GM23338 (cell line): Measurements from ENCODE around the gene FCHSD2. TPM values are rescaled to one million over a fixed set of nuclear protein-coding genes. Genes with fewer than 3 reads are reported as not detected.

Experiments
- ATAC-seq: fragments of 200-7000 bp; cut with Tn5 transposase; 3 replicates; pipeline ENCODE4 v1.9.1; 2020
- DNase-seq: peaks from one replicate; pipeline ENCODE4 v3.0.0-alpha.2; 2015; ENCODE audit warnings: low spot score
- H2AFZ ChIP-seq: fragments of 200-600 bp; sonication (generic); 2 replicates; pipeline ENCODE4 v1.8.0; 2016; ENCODE audit warnings: antibody characterized with exemption, mild to moderate bottlenecking, moderate library complexity
- H3F3A ChIP-seq: fragments of 200-600 bp; sonication (generic); replicated peaks from 2 replicates; pipeline ENCODE4 v1.8.0; 2017; ENCODE audit warnings: antibody characterized with exemption, mixed run types, low read depth
- H3K27ac ChIP-seq: fragments of 200-600 bp; sonication (generic); 2 replicates; pipeline ENCODE4 v1.6.1; 2016; ENCODE audit warnings: low read depth
- H3K27me3 ChIP-seq: fragments of 200-600 bp; sonication (generic); 2 replicates; pipeline ENCODE4 v1.8.0; 2016; ENCODE audit warnings: mild to moderate bottlenecking, mixed run types, moderate library complexity; ENCODE audit not compliant: insufficient read depth
- H3K36me3 ChIP-seq: fragments of 200-600 bp; sonication (generic); 2 replicates; pipeline ENCODE4 v1.8.0; 2016; ENCODE audit warnings: mild to moderate bottlenecking; ENCODE audit not compliant: insufficient read depth
- H3K4me1 ChIP-seq: fragments of 200-600 bp; sonication (generic); 2 replicates; pipeline ENCODE4 v1.8.0; 2016; ENCODE audit warnings: mild to moderate bottlenecking, moderate library complexity; ENCODE audit not compliant: insufficient read depth
- H3K4me2 ChIP-seq: fragments of 200-600 bp; sonication (generic); 2 replicates; pipeline ENCODE4 v1.7.1; 2017; ENCODE audit warnings: mixed run types
- H3K4me3 ChIP-seq: fragments of 200-600 bp; sonication (generic); 2 replicates; pipeline ENCODE4 v1.6.1; 2016; ENCODE audit warnings: mixed run types
- H3K79me2 ChIP-seq: fragments of 200-600 bp; sonication (generic); replicated peaks from 2 replicates; pipeline ENCODE4 v1.8.0; 2017; ENCODE audit warnings: mild to moderate bottlenecking; ENCODE audit not compliant: insufficient read depth
- H3K9me2 ChIP-seq: fragments of 200-600 bp; sonication (generic); 2 replicates; pipeline ENCODE4 v1.8.0; 2017; ENCODE audit not compliant: insufficient read depth
- H4K20me1 ChIP-seq: fragments of 200-600 bp; sonication (generic); replicated peaks from 2 replicates; pipeline ENCODE4 v1.8.0; 2017; ENCODE audit warnings: mild to moderate bottlenecking; ENCODE audit not compliant: insufficient read depth
- H3K27ac Mint-ChIP-seq: 2 replicates; pipeline ENCODE4 v1.8.0; 2020; ENCODE audit warnings: inconsistent platforms, mild to moderate bottlenecking, moderate library complexity, mixed read lengths
- H3K27me3 Mint-ChIP-seq: 3 replicates; pipeline ENCODE4 v1.8.0; 2022; ENCODE audit warnings: low read depth, mild to moderate bottlenecking, moderate library complexity, mixed read lengths, inconsistent platforms; ENCODE audit not compliant: insufficient read depth, poor library complexity
- H3K36me3 Mint-ChIP-seq: 3 replicates; pipeline ENCODE4 v1.8.0; 2021; ENCODE audit warnings: low read depth, mild to moderate bottlenecking, inconsistent platforms, moderate library complexity, mixed read lengths
- H3K4me1 Mint-ChIP-seq: 3 replicates; pipeline ENCODE4 v1.8.0; 2020; ENCODE audit warnings: mild to moderate bottlenecking, inconsistent platforms, mixed read lengths
- H3K4me3 Mint-ChIP-seq: 3 replicates; pipeline ENCODE4 v1.8.0; 2021; ENCODE audit warnings: moderate library complexity, mild to moderate bottlenecking, inconsistent platforms, mixed read lengths
- H3K9me3 Mint-ChIP-seq: 3 replicates; pipeline ENCODE4 v1.8.0; 2020; ENCODE audit warnings: moderate library complexity, mild to moderate bottlenecking, inconsistent platforms, mixed read lengths
- CREB1 ChIP-seq: fragments of 250-450 bp; sonication (Bioruptor Pico); IDR thresholded peaks from 2 replicates; pipeline ENCODE4 v1.5.0; 2020; ENCODE audit warnings: low read depth, mild to moderate bottlenecking, moderate library complexity
- CTCF ChIP-seq, 2 experiments: fragments of 200-600 bp in 1 of 2; sonication (generic) in 1 of 2; conservative IDR thresholded peaks; 2 replicates each; pipeline versions ENCODE4 v1.5.1 to v1.6.1; 2016 to 2017; ENCODE audit warnings: antibody characterized with exemption in 2 of 2, low read depth in 2 of 2, mild to moderate bottlenecking in 2 of 2, moderate library complexity in 1 of 2
- ETS1 ChIP-seq: IDR thresholded peaks from 2 replicates; pipeline ENCODE4 v1.6.1; 2016; ENCODE audit warnings: antibody characterized with exemption
- EZH2 ChIP-seq: fragments of 200-600 bp; sonication (generic); IDR thresholded peaks from one replicate; pipeline ENCODE4 v1.8.0; 2017; ENCODE audit warnings: antibody characterized with exemption, mild to moderate bottlenecking, low read depth; ENCODE audit not compliant: unreplicated experiment
- EZH2phosphoT487 ChIP-seq: fragments of 200-600 bp; sonication (generic); IDR thresholded peaks from one replicate; pipeline ENCODE4 v1.8.1; 2018; ENCODE audit warnings: antibody characterized with exemption; ENCODE audit not compliant: unreplicated experiment
- NANOG ChIP-seq: IDR thresholded peaks from 2 replicates; pipeline ENCODE4 v1.6.1; 2016; ENCODE audit warnings: antibody characterized with exemption, borderline replicate concordance
- POLR2AphosphoS5 ChIP-seq: IDR thresholded peaks from 2 replicates; pipeline ENCODE4 v1.6.1; 2016; ENCODE audit warnings: antibody characterized with exemption, low read depth
- REST ChIP-seq: IDR thresholded peaks from one replicate; pipeline ENCODE4 v1.6.1; 2018; ENCODE audit warnings: antibody characterized with exemption; ENCODE audit not compliant: unreplicated experiment
- STAT1 ChIP-seq: IDR thresholded peaks from one replicate; pipeline ENCODE4 v1.6.1; 2016; ENCODE audit warnings: antibody characterized with exemption; ENCODE audit not compliant: unreplicated experiment
- ZNF114 ChIP-seq: fragments of 250-450 bp; sonication (Bioruptor Pico); IDR thresholded peaks from 2 replicates; pipeline ENCODE4 v1.5.0; 2020; ENCODE audit warnings: mild to moderate bottlenecking, moderate library complexity
- ZNF331 ChIP-seq: fragments of 250-450 bp; sonication (Bioruptor Pico); IDR thresholded peaks from 2 replicates; pipeline ENCODE4 v1.5.0; 2020; ENCODE audit warnings: low read depth, mild to moderate bottlenecking, moderate library complexity
- polyA plus RNA-seq: library from polyadenylated mRNA; unstranded; fragments of >200 nt; fragmentation: Nextera tagmentation; extraction: Ambion mirVana; gene quantifications from 2 replicates; pipeline ENCODE4 v1.2.1, GENCODE V29; 2016
- total RNA-seq: library from RNA; depleted of rRNA; stranded (reverse); fragments of >200 nt; shearing (Covaris generic); gene quantifications from 2 replicates; pipeline ENCODE4 v1.2.3, GENCODE V29; 2014

The FCHSD2 gene
- total and polyA plus RNA-seq, 2 experiments from 2014 or later = 3.6 to 5.2 TPM

GRCh38 chr11:73116636-73117035 is 25.5 kb downstream of the FCHSD2 start:
- no peak overlapping the region for H3K27ac Mint-ChIP-seq
- ATAC-seq (no peak), DNase-seq (no peak)
- H3K4me3 Mint-ChIP-seq = no peak overlapping the region
- H3K4me2 ChIP-seq = no peak overlapping the region
- H4K20me1 ChIP-seq = no peaks in the 10 kb centered on the region
- TF ChIP-seq CTCF (conservative IDR thresholded peaks at IDR 0.05; ENCODE audit: low read depth in 2 of 2) = no peak
- TF ChIP-seq POLR2AphosphoS5 = no peak
- TF ChIP-seq ZNF331 = no peak
- no peak for TF ChIP-seq ZNF114 (CRISPR knock-in tag)
- H3K27ac ChIP-seq = no peak overlapping the region
- H3K36me3 ChIP-seq = no peaks in the 10 kb centered on the region
- peaks cover 4% of the 10 kb centered on the region; the same call in 1 of the 3 replicates for H3K4me1 Mint-ChIP-seq
- no peaks in the 10 kb centered on the region for H3K79me2 ChIP-seq
- no peaks in the 10 kb centered on the region for H3F3A ChIP-seq
- H3K27me3 ChIP-seq = no peaks in the 10 kb centered on the region
- H2AFZ ChIP-seq = no peak overlapping the region
- no peak overlapping the region for H3K4me3 ChIP-seq
- no peaks in the 10 kb centered on the region for H3K9me2 ChIP-seq
- H3K4me1 ChIP-seq = no peaks in the 10 kb centered on the region
- no peaks in the 10 kb centered on the region for H3K36me3 Mint-ChIP-seq
- no peaks in the 10 kb centered on the region for H3K9me3 Mint-ChIP-seq
- H3K27me3 Mint-ChIP-seq = no peaks in the 10 kb centered on the region

- Mint-ChIP-seq H3K36me3 (no peaks in the 10 kb centered on the region), H3K27me3 (no peaks in the 10 kb centered on the region), H3K4me3 (no peak overlapping the region), H3K4me1 (peaks cover 4% of the 10 kb centered on the region; the same call in 1 of the 3 replicates), H3K9me3 (no peaks in the 10 kb centered on the region), H3K27ac (no peak overlapping the region)
- ATAC-seq = no peak
- H3K36me3 ChIP-seq = no peaks in the 10 kb centered on the region
- no peaks in the 10 kb centered on the region for H3F3A ChIP-seq
- H3K27me3 ChIP-seq = no peaks in the 10 kb centered on the region
- no peak overlapping the region for H3K27ac ChIP-seq
- H3K4me1 ChIP-seq = no peaks in the 10 kb centered on the region
- no peak overlapping the region for H3K4me3 ChIP-seq
- no peak overlapping the region for H3K4me2 ChIP-seq
- no peak overlapping the region for H2AFZ ChIP-seq
- no peaks in the 10 kb centered on the region for H3K9me2 ChIP-seq
- H3K79me2 ChIP-seq = no peaks in the 10 kb centered on the region
- H4K20me1 ChIP-seq = no peaks in the 10 kb centered on the region
- no peak for DNase-seq
- TF ChIP-seq REST (no peak), EZH2phosphoT487 (no peak), NANOG (no peak), POLR2AphosphoS5 (no peak), ZNF114 (CRISPR knock-in tag) (no peak), EZH2 (no peak), ZNF331 (no peak), STAT1 (no peak), CREB1 (CRISPR knock-in tag) (no peak), ETS1 (no peak)
These were observed 27.3 kb downstream of the FCHSD2 start for GRCh38 chr11:73114835-73115220.
